HG02885 (cell line): ENCODE results near the gene LRP3.
"Not testable (repeated sequence)": the region's sequence is repeated elsewhere in the genome, so short reads cannot be mapped to it uniquely, and the experiment has no call there.

Source experiments
- ATAC-seq: cut with Tn5 transposase; IDR thresholded peaks from one replicate; pipeline ENCODE4 v1.9.1; 2021; ENCODE audit warnings: mild to moderate bottlenecking; ENCODE audit not compliant: unreplicated experiment, poor library complexity

Gene LRP3

GRCh38 chr19:33193865-33194362 lies at the start of gene LRP3:
TSS of gene LRP3 (plus strand) at chr19:33194330. CDS start at chr19:33194786, 456 bp downstream.
- ATAC-seq = no peak

GRCh38 chr19:33146209-33146608 lies 47.9 kb upstream of the LRP3 start:
- no peak for ATAC-seq

GRCh38 chr19:33147538-33147937 lies 46.6 kb upstream of the LRP3 start:
- ATAC-seq = no peak

GRCh38 chr19:33150852-33151518 lies 43.1 kb upstream of the LRP3 start:
- ATAC-seq = no peak

- ATAC-seq = no peak
Measured at GRCh38 chr19:33152176-33152575, 42.0 kb upstream of the LRP3 start.

GRCh38 chr19:33152625-33153024 lies 41.5 kb upstream of the LRP3 start:
- ATAC-seq = not testable (repeated sequence)

GRCh38 chr19:33154313-33154712 lies 39.8 kb upstream of the LRP3 start:
- not testable (repeated sequence) for ATAC-seq

- ATAC-seq = no peak
Measured at GRCh38 chr19:33156334-33156733, 37.8 kb upstream of the LRP3 start.

- no peak for ATAC-seq
Measured at GRCh38 chr19:33157906-33158305, 36.2 kb upstream of the LRP3 start.

GRCh38 chr19:33158365-33158764 lies 35.8 kb upstream of the LRP3 start:
- ATAC-seq = no peak

GRCh38 chr19:33159149-33159548 lies 35.0 kb upstream of the LRP3 start:
- no peak for ATAC-seq

GRCh38 chr19:33159893-33160292 lies 34.2 kb upstream of the LRP3 start:
- ATAC-seq = no peak

- no peak for ATAC-seq
Measured at GRCh38 chr19:33161201-33161600, 32.9 kb upstream of the LRP3 start.

- ATAC-seq = no peak
Measured at GRCh38 chr19:33163481-33163880, 30.6 kb upstream of the LRP3 start.

- not testable (repeated sequence) for ATAC-seq
Measured at GRCh38 chr19:33166037-33166436, 28.1 kb upstream of the LRP3 start.

GRCh38 chr19:33167438-33167837 lies 26.7 kb upstream of the LRP3 start:
- no peak for ATAC-seq

- ATAC-seq = no peak
Measured at GRCh38 chr19:33168528-33168927, 25.6 kb upstream of the LRP3 start.

- no peak for ATAC-seq
Measured at GRCh38 chr19:33171222-33171795, 22.8 kb upstream of the LRP3 start.

- ATAC-seq = no peak
Measured at GRCh38 chr19:33171916-33172359, 22.2 kb upstream of the LRP3 start.

GRCh38 chr19:33174186-33174585 lies 19.9 kb upstream of the LRP3 start:
- no peak for ATAC-seq

GRCh38 chr19:33175156-33175782 lies 18.9 kb upstream of the LRP3 start:
- ATAC-seq = no peak
